Effector memory CD8-positive, alpha-beta T cell (primary cell): ENCODE measurements around the gene RHEB.

ENCODE experiments used
- ATAC-seq: fragments of 150-1000 bp; cut with Tn5 transposase; replicated peaks from 2 replicates; pipeline ENCODE4 v1.10.0; 2021; ENCODE audit warnings: mild to moderate bottlenecking, moderate library complexity
- DNase-seq, 3 experiments: peaks; one replicate each; pipeline ENCODE4 v3.0.0; 2021
- H3K27ac Mint-ChIP-seq, 2 donors: one replicate each; pipeline ENCODE4 v1.8.0; 2022; ENCODE audit warnings: mild to moderate bottlenecking in 2 of 2, mixed read lengths in 2 of 2, moderate library complexity in 2 of 2
- H3K27me3 Mint-ChIP-seq, 2 donors: one replicate each; pipeline ENCODE4 v1.8.0; 2022; ENCODE audit warnings: mixed read lengths in 2 of 2
- H3K36me3 Mint-ChIP-seq: one replicate; pipeline ENCODE4 v1.8.0; 2022; ENCODE audit warnings: mild to moderate bottlenecking, moderate library complexity, mixed read lengths; ENCODE audit not compliant: insufficient read depth
- H3K4me1 Mint-ChIP-seq, 2 donors: one replicate each; pipeline ENCODE4 v1.8.0; 2022; ENCODE audit warnings: low read depth in 2 of 2, mixed read lengths in 2 of 2
- H3K4me3 Mint-ChIP-seq, 2 donors: one replicate each; pipeline ENCODE4 v1.8.0; 2022; ENCODE audit warnings: mild to moderate bottlenecking in 2 of 2, mixed read lengths in 2 of 2, moderate library complexity in 2 of 2
- H3K9me3 Mint-ChIP-seq, 2 donors: one replicate each; pipeline ENCODE4 v1.8.0; 2022; ENCODE audit warnings: mixed read lengths in 2 of 2

RHEB gene

GRCh38 chr7:151439855-151440798 lies 79.6 kb downstream of the RHEB start, which contains the start of gene CRYGN:
CRYGN (minus strand) TSS chr7:151440141; CDS start chr7:151439917, 224 bp downstream.
- peaks cover 0 to 6% of the 10 kb centered on the region in 2 donors for H3K27me3 Mint-ChIP-seq
- H3K9me3 Mint-ChIP-seq: no peaks in the 10 kb centered on the region
- no peaks in the 10 kb centered on the region for H3K36me3 Mint-ChIP-seq
- peaks cover 10 to 16% of the 10 kb centered on the region in 2 donors for H3K4me1 Mint-ChIP-seq
- DNase-seq: no peak
- peak within 1 kb of the TSS; percentile 61 to 65 for H3K4me3 Mint-ChIP-seq
- peak; percentile 65 for ATAC-seq
- peak within 1 kb of the TSS in 1 of 2 donors; percentile 41 for H3K27ac Mint-ChIP-seq

DNA sequence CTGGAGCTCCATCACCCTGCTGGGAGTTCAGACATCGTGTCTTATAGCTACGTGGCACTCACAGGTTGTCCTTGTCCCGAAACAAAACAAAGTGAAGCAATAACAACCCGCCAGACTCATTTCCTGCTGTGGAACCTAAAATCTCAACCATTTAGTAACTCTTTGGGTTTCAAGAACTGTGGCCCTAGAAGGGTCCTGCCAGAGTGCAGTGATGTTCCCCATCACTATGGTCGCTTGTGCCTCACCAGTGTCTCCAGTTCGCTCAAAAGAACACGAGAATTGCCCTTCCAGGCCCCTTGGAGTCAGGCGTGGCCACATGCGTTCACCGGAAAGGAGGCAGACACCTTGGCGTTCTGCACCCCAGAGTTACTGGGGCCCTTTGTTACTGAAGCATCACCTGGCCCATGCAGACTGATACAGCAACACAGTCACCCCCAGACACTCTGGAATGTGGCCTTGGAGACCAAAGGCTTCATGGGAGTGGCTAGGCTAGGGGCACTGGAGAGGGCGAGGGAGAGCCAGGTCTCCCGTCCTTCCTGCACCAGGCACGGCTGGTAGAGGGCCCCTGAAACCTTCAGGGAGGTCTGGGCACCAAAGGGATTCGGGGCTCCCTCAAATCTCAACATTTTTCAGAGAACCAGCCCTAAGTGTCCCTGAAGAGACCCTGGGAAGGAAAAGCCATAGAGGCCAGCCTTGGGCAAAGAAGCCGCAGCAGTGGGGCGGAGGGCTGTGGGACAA lies 80.7 kb downstream of the RHEB start:
- H3K27ac Mint-ChIP-seq: no peak overlapping the region
- H3K4me3 Mint-ChIP-seq: peak overlapping the region in 1 of 2 donors; percentile 65
- peaks cover 10 to 16% of the 10 kb centered on the region in 2 donors for H3K4me1 Mint-ChIP-seq
- H3K9me3 Mint-ChIP-seq: no peaks in the 10 kb centered on the region
- DNase-seq (no peak), ATAC-seq (no peak)
- no peaks in the 10 kb centered on the region for H3K36me3 Mint-ChIP-seq
- H3K27me3 Mint-ChIP-seq: peaks cover 0 to 6% of the 10 kb centered on the region in 2 donors

- Mint-ChIP-seq H3K9me3 (no peaks in the 10 kb centered on the region), H3K27me3 (peaks cover 0 to 6% of the 10 kb centered on the region in 2 donors), H3K36me3 (peaks cover 4% of the 10 kb centered on the region), H3K4me1 (peaks cover 17 to 19% of the 10 kb centered on the region in 2 donors), H3K4me3 (no peak overlapping the region), H3K27ac (no peak overlapping the region)
- no peak for ATAC-seq
- DNase-seq: no peak
These were observed 81.7 kb downstream of the RHEB start for GRCh38 chr7:151437866-151438516.

GRCh38 chr7:151437159-151437553 lies 82.5 kb downstream of the RHEB start:
- Mint-ChIP-seq H3K4me3 (no peak overlapping the region), H3K9me3 (no peaks in the 10 kb centered on the region), H3K4me1 (peaks cover 21 to 24% of the 10 kb centered on the region in 2 donors), H3K27me3 (peaks cover 0 to 6% of the 10 kb centered on the region in 2 donors), H3K27ac (no peak overlapping the region), H3K36me3 (peaks cover 7% of the 10 kb centered on the region)
- ATAC-seq: no peak
- no peak for DNase-seq

- H3K36me3 Mint-ChIP-seq: peaks cover 7% of the 10 kb centered on the region
- no peak overlapping the region for H3K27ac Mint-ChIP-seq
- peaks cover 21 to 22% of the 10 kb centered on the region in 2 donors for H3K4me1 Mint-ChIP-seq
- DNase-seq: no peak
- ATAC-seq: no peak
- peaks cover 0 to 6% of the 10 kb centered on the region in 2 donors for H3K27me3 Mint-ChIP-seq
- no peak overlapping the region for H3K4me3 Mint-ChIP-seq
- no peaks in the 10 kb centered on the region for H3K9me3 Mint-ChIP-seq
These were observed 83.1 kb downstream of the RHEB start for GRCh38 chr7:151436446-151437158.

DNA sequence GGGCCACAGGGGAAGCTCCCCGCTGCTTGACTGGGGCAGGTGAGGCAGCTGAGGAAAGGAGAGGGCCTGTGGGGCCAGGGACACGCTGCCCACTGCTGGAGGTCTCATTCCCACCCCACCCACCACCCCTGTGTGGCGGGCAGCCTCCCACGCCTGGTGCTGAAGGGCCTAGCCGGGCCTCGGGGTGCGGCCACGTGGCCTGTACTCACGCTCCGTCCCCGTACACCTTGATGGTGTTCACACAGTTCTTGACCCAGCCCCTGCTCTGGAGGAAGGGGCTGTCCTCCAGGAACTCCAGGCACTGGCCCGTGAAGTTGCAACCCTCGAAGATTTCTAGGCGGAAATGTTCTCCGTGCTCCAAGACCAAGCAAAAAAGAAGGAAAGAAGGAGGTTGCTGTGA lies 83.7 kb downstream of the RHEB start:
- Mint-ChIP-seq H3K27me3 (peaks cover 0 to 6% of the 10 kb centered on the region in 2 donors), H3K4me3 (no peak overlapping the region), H3K27ac (no peak overlapping the region), H3K4me1 (peaks cover 17 to 20% of the 10 kb centered on the region in 2 donors), H3K9me3 (no peaks in the 10 kb centered on the region), H3K36me3 (peaks cover 7% of the 10 kb centered on the region)
- DNase-seq: no peak
- ATAC-seq: no peak

- H3K4me1 Mint-ChIP-seq: peaks cover 12 to 19% of the 10 kb centered on the region in 2 donors
- H3K36me3 Mint-ChIP-seq: peaks cover 7% of the 10 kb centered on the region
These were observed 84.4 kb downstream of the RHEB start for GRCh38 chr7:151435103-151435916.

GRCh38 chr7:151434549-151434948 lies 85.1 kb downstream of the RHEB start:
- ATAC-seq (no peak), DNase-seq (no peak)
- Mint-ChIP-seq H3K4me3 (no peak overlapping the region), H3K27ac (peak overlapping the region in 1 of 2 donors; percentile 82), H3K9me3 (no peaks in the 10 kb centered on the region), H3K4me1 (peaks cover 17 to 24% of the 10 kb centered on the region in 2 donors), H3K27me3 (no peaks in the 10 kb centered on the region), H3K36me3 (peaks cover 7% of the 10 kb centered on the region)

More at GRCh38 chr7:151435103-151435916, 84.4 kb downstream of the RHEB start:
- Mint-ChIP-seq H3K27ac (no peak overlapping the region), H3K27me3 (peaks cover 0 to 2% of the 10 kb centered on the region in 2 donors), H3K9me3 (no peaks in the 10 kb centered on the region), H3K4me3 (no peak overlapping the region)
- DNase-seq: no peak
- ATAC-seq: no peak

GRCh38 chr7:151433721-151434400 lies 85.8 kb downstream of the RHEB start:
- Mint-ChIP-seq H3K4me3 (no peak overlapping the region), H3K27me3 (no peaks in the 10 kb centered on the region), H3K36me3 (peaks cover 7% of the 10 kb centered on the region), H3K27ac (peak overlapping the region in 1 of 2 donors; percentile 82), H3K9me3 (no peaks in the 10 kb centered on the region), H3K4me1 (peaks cover 20 to 30% of the 10 kb centered on the region in 2 donors)
- DNase-seq: no peak
- no peak for ATAC-seq

GRCh38 chr7:151432658-151433521 lies 86.8 kb downstream of the RHEB start:
- H3K27ac Mint-ChIP-seq: peak overlapping the region; percentile 54 to 82
- H3K36me3 Mint-ChIP-seq: peaks cover 7% of the 10 kb centered on the region
- H3K27me3 Mint-ChIP-seq: no peaks in the 10 kb centered on the region
- ATAC-seq: peak; percentile 69
- H3K9me3 Mint-ChIP-seq: no peaks in the 10 kb centered on the region
- H3K4me1 Mint-ChIP-seq: peaks cover 25 to 39% of the 10 kb centered on the region in 2 donors
- peak; percentile 50 to 52 (median 50) for DNase-seq
- H3K4me3 Mint-ChIP-seq: peak overlapping the region; percentile 44 to 68

- Mint-ChIP-seq H3K36me3 (peaks cover 7% of the 10 kb centered on the region), H3K4me3 (peak overlapping the region in 1 of 2 donors; percentile 46), H3K27ac (no peak overlapping the region), H3K9me3 (no peaks in the 10 kb centered on the region), H3K4me1 (peaks cover 25 to 42% of the 10 kb centered on the region in 2 donors), H3K27me3 (no peaks in the 10 kb centered on the region)
- no peak for DNase-seq
- ATAC-seq: no peak
These were observed 87.9 kb downstream of the RHEB start for GRCh38 chr7:151431768-151432311.
